ENCODE measurements around the gene CCDC144A. TPM values are rescaled to one million over a fixed set of nuclear protein-coding genes. Genes with fewer than 3 reads are reported as not detected.
"Not testable (repeated sequence)": the region's sequence is repeated elsewhere in the genome, so short reads cannot be mapped to it uniquely, and the experiment has no call there.

CCDC144A gene
- total RNA-seq, 1 donor from 2014 or later, result 1.2 TPM

- H3K4me3 Mint-ChIP-seq (ENCODE audit: low read depth); H3K27ac Mint-ChIP-seq; H3K36me3 Mint-ChIP-seq (ENCODE audit: insufficient read depth); H3K9me3 Mint-ChIP-seq (ENCODE audit: low read depth); H3K27me3 Mint-ChIP-seq; DNase-seq (ENCODE audit: low spot score, unreplicated experiment): not testable (repeated sequence)
- H3K4me1 Mint-ChIP-seq (ENCODE audit: low read depth), result peaks cover 11% of the 10 kb centered on the region
These were observed 82.5 kb downstream of the CCDC144A start for GRCh38 chr17:16772394-16773145.

- H3K27ac Mint-ChIP-seq; DNase-seq (ENCODE audit: low spot score, unreplicated experiment); H3K36me3 Mint-ChIP-seq (ENCODE audit: insufficient read depth); H3K4me3 Mint-ChIP-seq (ENCODE audit: low read depth); H3K9me3 Mint-ChIP-seq (ENCODE audit: low read depth); H3K27me3 Mint-ChIP-seq; H3K4me1 Mint-ChIP-seq (ENCODE audit: low read depth): not testable (repeated sequence)
These were observed 83.1 kb downstream of the CCDC144A start for GRCh38 chr17:16773146-16773522.

GRCh38 chr17:16787851-16788250, 97.8 kb downstream of the CCDC144A start:
- not testable (repeated sequence) for H3K9me3 Mint-ChIP-seq (ENCODE audit: low read depth)

GRCh38 chr17:16788889-16789536, 99.0 kb downstream of the CCDC144A start:
- H3K9me3 Mint-ChIP-seq (ENCODE audit: low read depth); H3K36me3 Mint-ChIP-seq (ENCODE audit: insufficient read depth); H3K27me3 Mint-ChIP-seq; H3K4me1 Mint-ChIP-seq (ENCODE audit: low read depth); H3K4me3 Mint-ChIP-seq (ENCODE audit: low read depth); DNase-seq (ENCODE audit: low spot score, unreplicated experiment); H3K27ac Mint-ChIP-seq: not testable (repeated sequence)

More at GRCh38 chr17:16787851-16788250, 97.8 kb downstream of the CCDC144A start:
- not testable (repeated sequence) for H3K36me3 Mint-ChIP-seq (ENCODE audit: insufficient read depth); H3K4me1 Mint-ChIP-seq (ENCODE audit: low read depth); H3K27me3 Mint-ChIP-seq; H3K4me3 Mint-ChIP-seq (ENCODE audit: low read depth); DNase-seq (ENCODE audit: low spot score, unreplicated experiment); H3K27ac Mint-ChIP-seq

- not testable (repeated sequence) for H3K9me3 Mint-ChIP-seq (ENCODE audit: low read depth); H3K4me1 Mint-ChIP-seq (ENCODE audit: low read depth); H3K4me3 Mint-ChIP-seq (ENCODE audit: low read depth); H3K27ac Mint-ChIP-seq; DNase-seq (ENCODE audit: low spot score, unreplicated experiment); H3K27me3 Mint-ChIP-seq; H3K36me3 Mint-ChIP-seq (ENCODE audit: insufficient read depth)
These were observed 99.6 kb downstream of the CCDC144A start for GRCh38 chr17:16789622-16790021.

- DNase-seq (ENCODE audit: low spot score, unreplicated experiment); H3K36me3 Mint-ChIP-seq (ENCODE audit: insufficient read depth); H3K27ac Mint-ChIP-seq; H3K4me3 Mint-ChIP-seq (ENCODE audit: low read depth); H3K27me3 Mint-ChIP-seq; H3K4me1 Mint-ChIP-seq (ENCODE audit: low read depth); H3K9me3 Mint-ChIP-seq (ENCODE audit: low read depth): not testable (repeated sequence)
- peak; percentile 15 for TF ChIP-seq CTCF (IDR thresholded peaks at IDR 0.05; ENCODE audit: unreplicated experiment)
These were observed 100.4 kb downstream of the CCDC144A start for GRCh38 chr17:16790313-16790871.

- not testable (repeated sequence) for H3K4me3 Mint-ChIP-seq (ENCODE audit: low read depth); DNase-seq (ENCODE audit: low spot score, unreplicated experiment); H3K27me3 Mint-ChIP-seq; H3K36me3 Mint-ChIP-seq (ENCODE audit: insufficient read depth); H3K27ac Mint-ChIP-seq; H3K9me3 Mint-ChIP-seq (ENCODE audit: low read depth); H3K4me1 Mint-ChIP-seq (ENCODE audit: low read depth)
These were observed 104.2 kb downstream of the CCDC144A start for GRCh38 chr17:16794215-16794614.

GRCh38 chr17:16795894-16796293, 105.9 kb downstream of the CCDC144A start:
- H3K27me3 Mint-ChIP-seq; H3K36me3 Mint-ChIP-seq (ENCODE audit: insufficient read depth); H3K9me3 Mint-ChIP-seq (ENCODE audit: low read depth); DNase-seq (ENCODE audit: low spot score, unreplicated experiment); H3K27ac Mint-ChIP-seq; H3K4me1 Mint-ChIP-seq (ENCODE audit: low read depth); H3K4me3 Mint-ChIP-seq (ENCODE audit: low read depth): not testable (repeated sequence)

GRCh38 chr17:16804851-16805250, 114.8 kb downstream of the CCDC144A start:
- not testable (repeated sequence) for H3K27me3 Mint-ChIP-seq; H3K9me3 Mint-ChIP-seq (ENCODE audit: low read depth); H3K36me3 Mint-ChIP-seq (ENCODE audit: insufficient read depth); H3K4me3 Mint-ChIP-seq (ENCODE audit: low read depth); H3K4me1 Mint-ChIP-seq (ENCODE audit: low read depth); H3K27ac Mint-ChIP-seq; DNase-seq (ENCODE audit: low spot score, unreplicated experiment)

GRCh38 chr17:16806599-16806998, 116.6 kb downstream of the CCDC144A start:
- H3K4me3 Mint-ChIP-seq (ENCODE audit: low read depth); H3K36me3 Mint-ChIP-seq (ENCODE audit: insufficient read depth); DNase-seq (ENCODE audit: low spot score, unreplicated experiment); H3K27me3 Mint-ChIP-seq; H3K4me1 Mint-ChIP-seq (ENCODE audit: low read depth); H3K27ac Mint-ChIP-seq; H3K9me3 Mint-ChIP-seq (ENCODE audit: low read depth): not testable (repeated sequence)

GRCh38 chr17:16807620-16808019, 117.6 kb downstream of the CCDC144A start:
- H3K4me3 Mint-ChIP-seq (ENCODE audit: low read depth); H3K27me3 Mint-ChIP-seq; H3K4me1 Mint-ChIP-seq (ENCODE audit: low read depth); H3K27ac Mint-ChIP-seq; H3K36me3 Mint-ChIP-seq (ENCODE audit: insufficient read depth); H3K9me3 Mint-ChIP-seq (ENCODE audit: low read depth); DNase-seq (ENCODE audit: low spot score, unreplicated experiment): not testable (repeated sequence)

GRCh38 chr17:16810236-16810635, 120.2 kb downstream of the CCDC144A start:
- not testable (repeated sequence) for H3K4me1 Mint-ChIP-seq (ENCODE audit: low read depth); H3K27ac Mint-ChIP-seq

More at GRCh38 chr17:16810236-16810635, 120.2 kb downstream of the CCDC144A start:
- H3K27me3 Mint-ChIP-seq; H3K9me3 Mint-ChIP-seq (ENCODE audit: low read depth); DNase-seq (ENCODE audit: low spot score, unreplicated experiment); H3K36me3 Mint-ChIP-seq (ENCODE audit: insufficient read depth); H3K4me3 Mint-ChIP-seq (ENCODE audit: low read depth): not testable (repeated sequence)
